Measurements from ENCODE around the gene NDUFA13. TPM values are rescaled to one million over a fixed set of nuclear protein-coding genes. Genes with fewer than 3 reads are reported as not detected.
A peak's percentile ranks its signal among the peaks of the same experiment; 100 is the strongest.

Gene NDUFA13
- total RNA-seq, 1 experiment from 2014 or later = 203 TPM

- ChIA-PET POLR2A (ENCODE audit: unreplicated experiment) (no interaction called here), CTCF (no interaction called here)
- no peak overlapping the region for H3K27ac ChIP-seq
- H4K20me1 ChIP-seq (ENCODE audit: insufficient read depth) = no peaks in the 10 kb centered on the region
- intact Hi-C loops (cut with micrococcal nuclease; ENCODE audit: unreplicated experiment) = loop anchor here (10.0 kb wide), 1 partner anchor 236 kb away; no protein-coding TSS in a partner anchor
- peak overlapping the region; percentile 37; the same call in 1 of the 2 replicates for H3K4me3 ChIP-seq
- H3K79me2 ChIP-seq (ENCODE audit: low read depth) = no peaks in the 10 kb centered on the region
- no peaks in the 10 kb centered on the region for H3K36me3 ChIP-seq (ENCODE audit: low read depth)
- H2AFZ ChIP-seq = no peak overlapping the region
- H3K9me2 ChIP-seq (ENCODE audit: insufficient read depth) = no peaks in the 10 kb centered on the region
- peak in 1 of 2 experiments; percentile 48 for DNase-seq
- H3K9me3 ChIP-seq (ENCODE audit: insufficient read depth, low read depth) = no peaks in the 10 kb centered on the region
- peak overlapping the region; percentile 68; the same call in 1 of the 2 replicates for H3K4me2 ChIP-seq
- no peaks in the 10 kb centered on the region for H3K27me3 ChIP-seq (ENCODE audit: insufficient read depth, low read depth)
- no TSS peak for BruUV-seq (replicated peaks)
- H3K4me1 ChIP-seq (replicated peaks; ENCODE audit: insufficient read depth) = no peaks in the 10 kb centered on the region
- TF ChIP-seq EZH2 (IDR thresholded peaks at IDR 0.05; ENCODE audit: low read depth) = no peak
- no peak for TF ChIP-seq CTCF (conservative IDR thresholded peaks at IDR 0.05)
- H3F3A ChIP-seq (ENCODE audit: insufficient read depth, low read depth) = peaks cover 31% of the 10 kb centered on the region; the same call in 1 of the 2 replicates
Measured at GRCh38 chr19:19538785-19539166, 22.8 kb downstream of the NDUFA13 start.

- no peaks in the 10 kb centered on the region for H3K27me3 ChIP-seq (ENCODE audit: insufficient read depth, low read depth)
- no peaks in the 10 kb centered on the region for H4K20me1 ChIP-seq (ENCODE audit: insufficient read depth)
- ChIA-PET CTCF (no interaction called here), POLR2A (ENCODE audit: unreplicated experiment) (no interaction called here)
- no peaks in the 10 kb centered on the region for H3K9me3 ChIP-seq (ENCODE audit: insufficient read depth, low read depth)
- peaks cover 24% of the 10 kb centered on the region; the same call in 1 of the 2 replicates for H3F3A ChIP-seq (ENCODE audit: insufficient read depth, low read depth)
- no peaks in the 10 kb centered on the region for H3K9me2 ChIP-seq (ENCODE audit: insufficient read depth)
- TF ChIP-seq CTCF (conservative IDR thresholded peaks at IDR 0.05) (no peak), EZH2 (IDR thresholded peaks at IDR 0.05; ENCODE audit: low read depth) (no peak)
- H3K4me2 ChIP-seq = no peak overlapping the region
- no TSS peak for BruUV-seq (replicated peaks)
- intact Hi-C loops (cut with micrococcal nuclease; ENCODE audit: unreplicated experiment) = loop anchor here (10.0 kb wide), 1 partner anchor 235 kb away; no protein-coding TSS in a partner anchor
- DNase-seq = no peak
- H3K4me1 ChIP-seq (replicated peaks; ENCODE audit: insufficient read depth) = no peaks in the 10 kb centered on the region
- H3K36me3 ChIP-seq (ENCODE audit: low read depth) = no peaks in the 10 kb centered on the region
- no peaks in the 10 kb centered on the region for H3K79me2 ChIP-seq (ENCODE audit: low read depth)
- H3K27ac ChIP-seq = no peak overlapping the region
- no peak overlapping the region for H3K4me3 ChIP-seq
- H2AFZ ChIP-seq = no peak overlapping the region
Measured at GRCh38 chr19:19539698-19540063, 23.7 kb downstream of the NDUFA13 start.

- ChIA-PET CTCF (no interaction called here), POLR2A (ENCODE audit: unreplicated experiment) (no interaction called here)
- H3K36me3 ChIP-seq (ENCODE audit: low read depth) = no peaks in the 10 kb centered on the region
- H4K20me1 ChIP-seq (ENCODE audit: insufficient read depth) = no peaks in the 10 kb centered on the region
- TF ChIP-seq CTCF (conservative IDR thresholded peaks at IDR 0.05) (no peak), EZH2 (IDR thresholded peaks at IDR 0.05; ENCODE audit: low read depth) (no peak)
- H3K4me2 ChIP-seq = peak overlapping the region; percentile 85
- no peaks in the 10 kb centered on the region for H3K9me3 ChIP-seq (ENCODE audit: insufficient read depth, low read depth)
- H3K27ac ChIP-seq = no peak overlapping the region
- peak overlapping the region; percentile 58 for H3K4me3 ChIP-seq
- H3K9me2 ChIP-seq (ENCODE audit: insufficient read depth) = no peaks in the 10 kb centered on the region
- DNase-seq = peak; percentile 49 to 62
- intact Hi-C loops (cut with micrococcal nuclease; ENCODE audit: unreplicated experiment) = no loop called here
- peaks cover 24% of the 10 kb centered on the region; the same call in 1 of the 2 replicates for H3F3A ChIP-seq (ENCODE audit: insufficient read depth, low read depth)
- no peaks in the 10 kb centered on the region for H3K27me3 ChIP-seq (ENCODE audit: insufficient read depth, low read depth)
- H2AFZ ChIP-seq = peak overlapping the region; percentile 72
- no TSS peak for BruUV-seq (replicated peaks)
- no peaks in the 10 kb centered on the region for H3K79me2 ChIP-seq (ENCODE audit: low read depth)
- no peaks in the 10 kb centered on the region for H3K4me1 ChIP-seq (replicated peaks; ENCODE audit: insufficient read depth)
Measured at GRCh38 chr19:19540064-19540714, 24.2 kb downstream of the NDUFA13 start.
